ENCODE measurements around the gene ARHGDIG.

ARHGDIG gene

DNA sequence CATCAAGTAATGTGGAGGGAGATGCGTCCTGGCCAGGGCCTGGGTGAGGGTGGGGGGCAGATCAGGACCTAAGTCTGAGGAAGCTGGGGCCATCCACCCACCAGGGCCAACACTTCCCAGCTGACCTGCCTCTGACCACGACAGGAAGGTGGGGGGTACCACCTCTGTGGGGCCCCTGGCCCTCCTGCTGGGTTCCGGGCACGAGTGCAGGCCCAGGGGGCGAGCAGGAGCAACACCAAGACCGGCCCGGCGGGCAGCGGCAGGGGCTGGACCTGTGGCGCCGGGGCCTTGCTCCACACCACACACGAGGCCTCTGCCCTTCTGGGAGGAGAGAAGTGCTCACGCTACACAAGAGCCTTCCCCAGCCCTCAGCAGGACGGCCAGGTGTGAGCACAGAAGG, 15.9 kb downstream of the ARHGDIG start:
- TF ChIP-seq, protein P1, sequence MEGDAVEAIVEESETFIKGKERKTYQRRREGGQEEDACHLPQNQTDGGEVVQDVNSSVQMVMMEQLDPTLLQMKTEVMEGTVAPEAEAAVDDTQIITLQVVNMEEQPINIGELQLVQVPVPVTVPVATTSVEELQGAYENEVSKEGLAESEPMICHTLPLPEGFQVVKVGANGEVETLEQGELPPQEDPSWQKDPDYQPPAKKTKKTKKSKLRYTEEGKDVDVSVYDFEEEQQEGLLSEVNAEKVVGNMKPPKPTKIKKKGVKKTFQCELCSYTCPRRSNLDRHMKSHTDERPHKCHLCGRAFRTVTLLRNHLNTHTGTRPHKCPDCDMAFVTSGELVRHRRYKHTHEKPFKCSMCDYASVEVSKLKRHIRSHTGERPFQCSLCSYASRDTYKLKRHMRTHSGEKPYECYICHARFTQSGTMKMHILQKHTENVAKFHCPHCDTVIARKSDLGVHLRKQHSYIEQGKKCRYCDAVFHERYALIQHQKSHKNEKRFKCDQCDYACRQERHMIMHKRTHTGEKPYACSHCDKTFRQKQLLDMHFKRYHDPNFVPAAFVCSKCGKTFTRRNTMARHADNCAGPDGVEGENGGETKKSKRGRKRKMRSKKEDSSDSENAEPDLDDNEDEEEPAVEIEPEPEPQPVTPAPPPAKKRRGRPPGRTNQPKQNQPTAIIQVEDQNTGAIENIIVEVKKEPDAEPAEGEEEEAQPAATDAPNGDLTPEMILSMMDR (IDR thresholded peaks at IDR 0.05; ENCODE audit: low read depth, low read length) = no peak

DNA sequence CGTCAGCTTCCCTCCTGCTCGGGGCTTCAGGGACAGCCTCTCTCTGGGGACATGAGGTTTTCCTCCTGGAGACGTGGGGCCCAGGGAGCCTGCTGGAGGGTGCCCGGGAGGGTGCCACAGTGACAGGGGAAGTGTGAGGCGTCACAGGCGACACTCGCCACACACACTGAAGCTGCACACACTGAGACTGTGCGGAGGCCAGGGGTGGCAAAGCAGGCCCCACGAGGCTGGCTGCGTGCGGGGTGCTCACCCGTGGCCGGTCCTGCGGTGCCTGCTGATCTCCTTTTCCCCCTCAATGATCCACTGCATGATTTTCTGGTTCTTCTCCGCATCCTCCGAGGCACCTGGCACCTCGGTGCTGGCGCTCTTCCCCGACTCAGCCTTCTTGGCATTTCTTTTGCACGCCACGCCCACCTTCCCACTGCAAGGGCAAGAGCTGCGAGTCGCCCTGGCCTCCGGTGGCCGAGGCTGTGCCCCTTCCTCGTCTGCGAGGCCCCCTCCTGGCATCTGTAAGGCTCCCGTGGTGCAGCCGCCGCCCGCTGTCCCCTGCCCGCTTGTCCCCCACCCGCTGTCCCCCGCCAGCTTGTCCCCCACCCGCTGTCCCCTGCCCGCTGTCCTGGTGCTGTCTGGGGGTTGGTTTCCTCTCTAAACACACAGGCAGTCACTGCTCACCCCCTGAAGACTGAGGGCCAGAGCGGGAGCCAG, 16.6 kb downstream of the ARHGDIG start:
- no peak overlapping the region for H3K4me3 ChIP-seq (ENCODE audit: low read depth, low read length)
- TF ChIP-seq, protein P1 (IDR thresholded peaks at IDR 0.05; ENCODE audit: low read depth, low read length) = no peak

More for the DNA sequence above, 15.9 kb downstream of the ARHGDIG start:
- H3K4me3 ChIP-seq (ENCODE audit: low read depth, low read length) = no peak overlapping the region

DNA sequence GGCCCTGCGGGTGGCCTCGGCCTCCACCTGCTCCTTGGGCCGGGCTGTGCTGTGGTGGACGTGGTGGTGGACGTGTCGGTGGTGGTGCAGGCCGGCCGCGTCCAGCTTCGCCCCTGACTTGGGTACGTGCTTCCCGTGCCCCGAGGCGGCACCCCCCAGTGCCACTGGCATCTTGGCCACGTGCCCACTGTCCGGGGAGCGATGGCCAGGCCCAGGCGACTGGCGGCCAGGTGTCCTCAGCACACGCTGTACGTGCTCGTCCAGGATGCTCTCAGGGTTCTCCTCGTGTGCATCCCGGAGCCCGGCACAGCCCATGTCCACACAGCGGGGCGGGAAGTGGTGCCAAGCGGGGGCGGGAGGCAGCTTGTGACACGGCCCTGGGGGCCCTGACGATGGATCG, 17.4 kb downstream of the ARHGDIG start:
- TF ChIP-seq, protein P1 (IDR thresholded peaks at IDR 0.05; ENCODE audit: low read depth, low read length) = no peak

DNA sequence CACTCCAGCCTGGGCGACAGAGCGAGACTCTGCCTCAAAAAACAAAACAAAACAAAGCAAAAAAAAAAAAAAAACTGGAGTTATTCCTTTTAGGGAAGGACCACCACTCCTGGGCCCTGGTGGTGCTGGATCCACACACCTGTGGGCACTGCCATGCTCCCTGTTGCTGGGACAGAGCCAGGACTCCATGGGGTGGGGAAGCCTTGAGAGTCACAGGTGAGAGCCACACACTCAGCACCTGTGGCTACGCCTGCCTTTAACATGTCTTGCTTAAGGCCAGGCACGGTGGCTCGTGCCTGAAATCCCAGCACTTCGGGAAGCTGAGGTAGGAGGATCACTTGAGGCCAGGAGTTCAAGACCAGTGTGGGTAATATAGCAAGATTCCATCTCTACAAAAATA, 20.8 kb downstream of the ARHGDIG start:
- TF ChIP-seq, protein P1 (IDR thresholded peaks at IDR 0.05; ENCODE audit: low read depth, low read length) = no peak
- no peak overlapping the region for H3K4me3 ChIP-seq (ENCODE audit: low read depth, low read length)

More for the DNA sequence above, 17.4 kb downstream of the ARHGDIG start:
- no peak overlapping the region for H3K4me3 ChIP-seq (ENCODE audit: low read depth, low read length)

DNA sequence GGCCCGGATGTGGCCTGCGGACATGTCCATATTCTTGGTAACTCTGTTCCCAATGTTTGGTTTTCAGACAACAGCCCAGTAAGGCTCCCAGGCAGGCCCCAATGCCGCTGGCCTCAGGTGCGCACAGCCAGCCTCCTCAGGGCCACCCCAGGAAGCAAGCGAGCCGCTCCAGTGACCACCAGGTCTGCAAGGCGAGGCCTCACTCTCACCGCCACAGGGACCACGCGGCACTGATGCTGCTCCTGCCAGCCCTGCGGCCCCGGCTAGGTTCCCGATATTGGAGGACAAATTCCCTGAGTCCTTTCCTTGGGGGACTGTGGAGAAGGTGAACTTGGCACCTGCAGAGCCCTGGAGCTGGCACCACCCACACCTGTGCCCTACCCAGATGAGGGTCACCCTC, 21.6 kb downstream of the ARHGDIG start:
- TF ChIP-seq, protein P1 (IDR thresholded peaks at IDR 0.05; ENCODE audit: low read depth, low read length) = no peak
- H3K4me3 ChIP-seq (ENCODE audit: low read depth, low read length) = no peak overlapping the region

DNA sequence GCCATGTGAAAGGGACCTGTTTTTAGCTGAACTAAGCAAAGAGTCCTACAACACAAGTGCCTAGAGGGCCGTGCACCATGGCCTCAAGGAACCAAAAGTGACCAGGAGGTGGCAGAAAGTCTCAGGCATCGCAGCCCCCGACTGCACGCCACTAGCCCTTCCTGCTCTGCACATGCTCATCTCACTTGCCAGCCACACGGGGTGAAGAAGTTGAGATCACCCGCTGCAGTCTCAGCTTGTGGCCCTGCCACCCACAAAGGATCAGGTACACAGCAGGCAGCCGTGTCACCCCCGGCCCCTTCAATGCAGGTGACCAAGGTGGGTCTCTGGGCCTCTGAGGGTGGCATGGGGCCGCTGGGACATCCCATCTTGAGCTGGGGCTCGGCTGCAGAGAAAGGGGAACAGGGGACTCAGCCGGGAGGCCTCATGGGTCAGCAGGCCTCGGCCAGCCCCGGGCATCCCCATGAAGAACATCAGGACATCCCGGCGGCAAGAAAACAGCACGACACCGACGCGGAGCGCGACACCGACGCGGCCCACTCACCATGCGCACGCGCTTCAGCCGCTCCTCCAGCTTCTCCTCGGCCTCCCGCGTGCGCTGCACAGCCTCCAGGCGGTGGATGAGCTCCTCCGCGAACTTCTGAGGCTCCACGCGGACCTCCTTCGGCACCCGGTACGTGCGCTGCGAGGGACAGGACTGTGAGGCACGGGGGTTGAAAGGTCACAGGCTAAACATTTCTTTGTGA, 23.5 kb downstream of the ARHGDIG start:
- TF ChIP-seq, protein P1 (IDR thresholded peaks at IDR 0.05; ENCODE audit: low read depth, low read length) = no peak

More for the DNA sequence above, 23.5 kb downstream of the ARHGDIG start:
- no peak overlapping the region for H3K4me3 ChIP-seq (ENCODE audit: low read depth, low read length)
